HG03571 (cell line): ENCODE results near the gene MAST4.

ENCODE experiments used
- ATAC-seq: cut with Tn5 transposase; IDR thresholded peaks from one replicate; pipeline ENCODE4 v1.9.1; 2021; ENCODE audit not compliant: unreplicated experiment

MAST4 gene

GRCh38 chr5:66896171-66896570 lies 300.0 kb downstream of the MAST4 start:
- no peak for ATAC-seq

- ATAC-seq, result no peak
Observed at GRCh38 chr5:66897356-66897755, 301.2 kb downstream of the MAST4 start.

DNA sequence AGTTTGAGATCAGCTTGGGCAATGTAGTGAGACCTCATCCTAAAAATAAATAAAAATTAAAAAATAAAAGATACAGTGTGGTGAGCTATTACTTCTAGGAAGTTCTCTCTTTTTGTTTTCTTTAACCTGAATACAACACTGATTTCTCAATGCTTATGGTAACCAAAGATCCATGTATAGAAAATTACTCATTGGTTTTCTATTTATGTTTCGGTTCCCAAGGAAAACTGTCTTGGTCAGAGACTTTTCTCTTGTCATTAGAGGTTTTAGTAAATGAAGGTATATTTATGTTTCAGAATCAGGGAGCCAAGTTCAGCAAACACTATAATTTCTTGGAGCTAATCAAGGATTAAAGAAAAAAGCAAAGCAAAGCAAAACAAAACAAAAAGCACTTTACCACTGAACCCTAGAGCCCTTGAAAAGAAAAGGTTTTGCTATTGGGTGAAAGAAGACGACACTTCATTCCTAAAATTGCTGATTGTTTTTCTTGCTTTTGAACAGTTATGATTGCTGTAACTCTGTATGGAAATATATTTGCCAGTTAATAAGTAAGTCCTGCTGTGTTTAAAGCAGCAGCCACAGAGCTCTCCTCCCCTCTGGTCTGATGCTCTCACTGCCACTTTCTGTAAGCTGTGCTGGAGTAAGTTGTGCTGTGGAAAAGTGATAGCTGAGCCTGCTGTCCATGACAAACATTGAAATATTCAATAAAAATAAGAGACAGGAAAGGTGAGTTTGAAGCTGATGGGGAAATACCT lies 302.2 kb downstream of the MAST4 start:
- ATAC-seq, result no peak

- no peak for ATAC-seq
Observed at GRCh38 chr5:66903218-66903617, 307.0 kb downstream of the MAST4 start.

- no peak for ATAC-seq
Observed at GRCh38 chr5:66903709-66904108, 307.5 kb downstream of the MAST4 start.

GRCh38 chr5:66904189-66904588 lies 308.0 kb downstream of the MAST4 start:
- no peak for ATAC-seq

- no peak for ATAC-seq
Observed at GRCh38 chr5:66906021-66906420, 309.8 kb downstream of the MAST4 start.

DNA sequence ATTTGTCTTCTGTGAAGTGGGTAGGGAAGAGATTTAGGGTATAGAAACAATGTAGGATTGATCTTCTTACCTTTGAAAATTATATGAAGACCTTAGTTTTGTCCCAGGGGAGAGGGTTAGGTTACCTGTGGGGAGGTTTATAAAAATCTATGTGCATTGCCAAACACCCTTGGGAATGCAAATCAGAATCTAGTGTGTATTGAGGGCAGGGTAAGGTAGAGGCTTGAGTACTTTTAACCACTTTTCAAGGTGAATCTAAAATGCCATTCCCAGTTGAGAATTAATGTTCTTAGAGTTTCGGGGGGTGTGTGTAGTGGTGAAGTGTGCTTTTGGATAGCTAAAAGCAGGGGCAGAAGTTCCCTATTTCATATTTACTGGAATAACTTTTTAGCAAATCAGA lies 312.0 kb downstream of the MAST4 start:
- ATAC-seq, result no peak

DNA sequence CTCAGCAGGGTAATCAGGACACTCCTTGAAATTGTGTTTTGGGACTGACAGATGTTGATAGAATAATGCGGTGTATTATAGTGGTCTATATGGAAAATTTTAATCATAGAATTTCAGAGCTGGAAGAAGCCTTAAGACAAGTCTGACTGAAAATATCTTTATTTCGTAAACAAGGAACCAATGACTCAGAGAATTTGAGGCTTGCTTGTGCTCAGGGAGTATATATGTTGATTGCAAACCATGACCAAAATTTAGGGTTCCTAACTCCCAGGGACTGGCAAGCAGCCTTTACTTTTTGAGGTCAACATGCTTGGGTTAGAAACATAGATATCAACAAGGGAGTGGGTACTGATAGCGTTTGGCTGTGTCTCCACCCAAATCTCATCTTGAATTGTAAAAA lies 313.2 kb downstream of the MAST4 start:
- no peak for ATAC-seq

DNA sequence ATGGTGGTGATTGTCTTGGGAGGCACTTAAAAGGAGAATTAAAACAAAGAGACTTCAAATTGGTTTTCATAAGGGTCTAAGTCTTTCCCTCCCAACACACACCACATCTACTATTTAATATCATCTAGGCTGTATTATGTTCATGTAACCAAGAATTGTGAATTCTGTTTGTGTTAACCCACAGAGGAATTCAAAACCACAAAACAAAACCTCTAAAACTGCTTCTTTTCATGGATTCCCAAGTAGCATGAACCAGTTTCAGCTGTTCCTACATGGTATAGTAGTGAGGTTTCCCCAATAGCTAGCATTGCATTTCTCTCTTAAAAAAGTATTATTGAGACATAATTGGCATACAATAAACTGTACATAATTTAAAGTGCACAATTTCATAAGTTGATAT lies 316.6 kb downstream of the MAST4 start:
- ATAC-seq, result no peak

GRCh38 chr5:66915531-66915930 lies 319.3 kb downstream of the MAST4 start:
- no peak for ATAC-seq

DNA sequence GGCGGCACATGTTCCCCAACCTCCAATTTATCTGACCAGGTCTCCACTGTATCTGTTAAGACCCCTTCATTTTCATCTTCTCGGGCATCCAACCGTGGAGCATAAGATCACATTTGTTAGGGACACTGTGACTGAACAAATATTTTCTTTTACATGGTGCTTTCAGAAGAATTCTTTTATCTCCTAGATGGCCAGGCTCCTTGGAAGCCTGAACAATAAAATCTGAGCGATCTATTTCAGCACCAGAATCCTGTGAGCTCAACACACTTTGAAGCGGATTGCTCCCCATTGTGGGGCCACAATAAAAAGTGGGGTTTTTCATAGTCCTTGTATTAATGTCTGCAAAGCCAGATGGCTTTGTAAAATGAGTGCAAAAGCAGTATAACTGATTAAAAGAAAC lies 326.7 kb downstream of the MAST4 start:
- ATAC-seq, result no peak

DNA sequence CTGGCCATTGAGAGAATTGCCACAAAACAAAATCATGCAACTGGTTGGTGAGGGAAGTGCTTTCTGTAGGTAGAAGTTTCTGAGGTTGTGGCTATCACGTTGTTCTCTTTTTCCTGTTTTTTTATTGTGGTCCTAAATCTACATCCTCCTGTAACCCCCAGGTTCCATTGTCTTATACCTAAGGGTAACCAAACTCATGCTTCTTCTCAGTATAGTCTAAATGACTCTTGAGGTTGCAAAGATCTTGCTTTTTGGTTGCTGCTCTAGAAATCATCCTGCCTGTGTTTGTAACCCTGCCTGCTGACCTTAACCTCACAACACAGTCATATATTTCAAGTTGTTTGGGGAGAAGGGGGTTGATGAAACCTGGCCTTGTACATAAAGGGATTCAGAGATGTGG lies 327.3 kb downstream of the MAST4 start:
- ATAC-seq, result no peak

- ATAC-seq, result no peak
Observed at GRCh38 chr5:66923922-66924321, 327.7 kb downstream of the MAST4 start.

DNA sequence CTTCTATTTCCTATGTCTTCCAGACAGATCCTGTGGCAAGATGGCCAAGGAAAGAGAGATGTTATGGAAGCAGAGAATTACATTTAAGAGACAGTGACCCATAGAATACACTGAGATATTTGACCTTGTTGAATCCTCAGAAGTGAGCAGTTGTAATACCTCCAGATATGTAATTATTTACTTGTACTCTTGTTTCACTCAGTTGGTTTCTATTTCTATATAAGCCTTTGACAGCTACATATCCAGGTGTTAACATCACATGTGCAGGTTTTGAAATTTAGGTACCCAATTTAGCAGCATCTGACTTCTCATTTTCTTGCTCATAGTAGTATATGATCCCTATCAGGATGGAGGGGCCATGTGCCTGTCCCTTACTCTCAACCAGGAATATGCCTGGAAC lies 330.9 kb downstream of the MAST4 start:
- ATAC-seq, result no peak

DNA sequence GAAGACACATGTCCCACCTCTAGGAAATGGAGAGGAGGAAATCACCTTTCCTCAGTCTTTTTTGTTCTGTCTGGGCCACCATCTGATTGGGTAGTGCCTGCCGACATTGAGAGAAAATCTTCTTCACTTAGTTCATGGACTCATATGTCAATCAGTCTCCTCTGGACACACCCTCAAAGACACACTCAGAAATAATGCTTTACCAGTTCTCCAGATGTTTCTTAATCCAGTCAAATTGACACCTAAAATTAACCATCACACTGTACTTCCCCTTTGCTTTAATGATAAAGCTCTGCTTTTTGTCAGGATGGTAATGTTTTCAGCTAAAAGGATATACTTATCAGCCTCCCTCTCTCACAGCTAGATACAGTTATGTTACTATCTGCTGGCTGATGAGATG lies 333.1 kb downstream of the MAST4 start:
- no peak for ATAC-seq

DNA sequence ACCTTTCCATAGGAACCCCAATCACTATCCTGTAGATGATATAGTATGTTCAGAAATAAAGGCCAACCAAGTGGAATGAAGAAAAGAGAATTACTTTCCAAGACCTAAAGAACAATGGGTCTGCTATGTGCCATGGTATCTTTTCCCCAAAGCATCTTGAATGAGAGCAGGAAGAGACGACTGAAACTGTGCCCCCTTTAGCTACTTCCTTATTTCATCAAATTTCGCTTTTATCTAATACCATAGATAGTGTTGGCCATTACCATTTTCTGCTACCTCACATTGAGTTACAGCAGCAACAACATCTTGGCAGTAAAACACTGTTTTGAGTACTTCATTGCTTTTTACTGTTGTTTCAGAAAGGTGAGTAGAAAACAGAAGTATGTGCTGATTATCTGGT lies 333.8 kb downstream of the MAST4 start:
- ATAC-seq, result no peak

GRCh38 chr5:66931651-66932050 lies 335.5 kb downstream of the MAST4 start:
- no peak for ATAC-seq

- no peak for ATAC-seq
Observed at GRCh38 chr5:66932457-66932856, 336.3 kb downstream of the MAST4 start.

DNA sequence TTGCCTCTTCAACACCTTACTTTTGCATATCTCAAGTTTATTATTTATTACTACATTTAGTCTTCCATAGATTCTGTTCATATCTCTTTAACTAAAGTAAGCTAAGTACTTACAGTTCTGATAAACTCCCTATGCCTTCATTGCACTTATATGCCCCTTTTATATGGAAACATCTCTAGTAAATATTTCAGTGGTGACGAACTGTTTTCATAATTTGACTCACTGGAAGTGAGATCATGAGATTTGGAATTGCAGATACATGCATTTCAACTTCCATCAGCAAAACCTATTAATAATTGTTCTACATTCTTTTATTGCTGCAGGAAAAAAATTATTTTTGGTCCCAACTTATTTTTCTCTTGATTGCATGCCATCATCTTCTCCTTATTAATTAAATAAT lies 336.9 kb downstream of the MAST4 start:
- no peak for ATAC-seq

DNA sequence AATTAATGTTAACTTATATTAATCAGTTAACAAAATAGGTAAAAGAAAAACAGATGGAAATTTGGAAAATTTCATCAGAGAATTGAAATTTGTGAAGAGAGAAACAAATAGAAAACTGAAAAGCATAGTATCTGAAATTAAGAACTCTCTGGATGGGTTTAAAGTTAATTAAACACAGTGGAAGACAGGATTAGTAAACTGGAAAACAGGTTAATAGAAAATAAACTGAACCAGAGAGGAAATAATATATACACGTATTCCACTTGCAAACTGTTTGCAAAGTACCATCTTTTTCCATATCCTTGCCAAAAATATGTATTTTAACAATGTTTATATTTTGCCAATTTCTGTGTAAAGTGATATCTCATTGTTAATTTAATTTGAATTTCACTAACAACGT lies 342.9 kb downstream of the MAST4 start:
- no peak for ATAC-seq

GRCh38 chr5:66945389-66946349 lies 349.5 kb downstream of the MAST4 start:
- ATAC-seq, result no peak
